GM10847 (cell line): Measurements from ENCODE around the gene FANK1.

Experiments
- POLR2A ChIP-seq: IDR thresholded peaks from 2 replicates; pipeline ENCODE4 v1.6.1; 2011; ENCODE audit not compliant: insufficient read length; ENCODE audit errors: extremely low read depth

FANK1 gene

DNA sequence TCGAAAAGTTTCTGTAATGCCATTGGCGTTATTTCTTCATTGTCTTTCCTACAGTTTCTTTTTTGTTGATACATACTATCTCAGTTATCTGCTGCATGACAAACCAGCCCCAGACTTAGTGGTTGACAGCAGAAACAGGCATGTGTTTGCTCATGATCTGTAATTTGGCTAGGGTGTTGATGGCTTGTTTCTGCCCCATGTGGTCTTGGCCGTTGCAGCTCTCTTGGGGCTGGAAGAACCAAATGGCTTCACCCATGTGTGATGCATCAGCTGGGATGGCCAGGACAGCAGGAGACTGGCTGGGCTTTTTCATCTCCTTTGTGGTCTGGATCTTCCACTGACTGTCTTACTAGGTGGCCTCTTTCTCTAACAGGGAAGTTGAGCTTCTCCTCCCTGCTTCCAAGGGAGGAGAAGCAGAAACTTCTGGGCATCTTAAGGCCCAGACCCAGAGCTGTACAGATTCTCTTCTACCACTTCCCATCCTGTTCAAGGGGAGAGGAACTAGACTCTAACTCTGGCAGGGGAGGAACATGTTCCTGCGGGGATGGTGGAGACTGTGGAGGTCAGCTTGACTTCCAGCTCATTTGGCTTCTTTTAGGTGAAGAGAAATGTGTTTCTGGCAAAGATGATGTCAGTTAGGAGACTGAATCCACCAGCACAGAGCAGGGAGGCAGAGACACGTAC is 89.3 kb downstream of the FANK1 start:
- TF ChIP-seq POLR2A, result no peak

DNA sequence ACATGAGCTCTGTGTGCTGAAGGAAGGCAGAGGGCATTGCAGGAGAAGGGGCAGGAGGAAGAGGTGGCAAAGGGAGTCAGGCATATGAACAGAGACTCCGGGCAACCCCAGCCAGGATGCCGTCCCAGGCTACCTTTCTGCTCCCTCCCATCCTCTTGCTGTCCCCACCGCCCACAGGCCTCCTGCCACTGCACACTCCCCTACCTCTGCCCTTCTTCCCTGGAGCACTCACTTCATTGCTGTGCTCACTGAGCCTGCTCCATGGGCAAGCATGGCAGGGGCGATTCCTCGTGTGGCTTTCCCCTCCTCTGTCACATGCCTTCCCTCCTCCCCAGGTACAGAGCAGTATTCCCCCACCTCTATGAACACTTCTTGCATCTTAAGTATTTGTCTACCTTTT is 93.4 kb downstream of the FANK1 start:
- TF ChIP-seq POLR2A, result no peak

DNA sequence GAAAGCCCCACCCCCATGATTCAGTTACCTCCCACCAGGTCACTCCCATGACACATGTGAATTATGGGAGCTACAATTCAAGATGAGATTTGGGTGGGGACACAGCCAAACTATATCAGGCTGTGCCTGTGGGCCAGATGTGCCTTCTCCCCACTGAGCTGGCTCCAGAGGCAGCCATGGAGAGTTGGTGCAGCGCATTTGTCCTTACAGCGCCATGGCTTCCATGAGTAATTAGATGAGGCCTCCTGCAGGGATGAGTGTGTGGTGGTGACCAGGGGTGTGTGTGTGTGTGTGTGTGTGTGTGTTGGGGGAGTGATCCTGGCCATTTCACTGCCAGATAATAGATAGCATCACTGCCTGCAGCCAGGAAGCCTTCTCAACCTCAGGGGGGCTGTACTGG is 94.6 kb downstream of the FANK1 start:
- TF ChIP-seq POLR2A, result no peak

DNA sequence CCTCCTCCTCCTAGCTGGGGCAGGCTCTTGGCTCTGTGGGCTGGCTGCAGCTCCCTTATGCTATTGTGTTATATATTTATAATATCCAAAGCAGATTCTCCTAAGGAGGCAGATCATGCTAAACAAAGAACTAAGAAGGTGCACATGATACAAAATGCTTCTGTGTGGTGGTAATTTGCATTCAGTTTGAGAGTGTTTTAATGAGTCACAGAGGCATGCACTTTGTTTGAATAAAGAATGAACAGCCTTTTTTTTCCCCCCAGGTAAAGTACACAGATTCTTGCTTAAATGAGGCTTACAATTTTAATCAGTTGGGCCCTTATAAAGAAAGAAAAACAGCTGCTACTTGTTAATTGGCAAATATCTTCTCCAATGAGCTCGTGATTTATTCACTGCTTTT is 95.0 kb downstream of the FANK1 start:
- no peak for TF ChIP-seq POLR2A

DNA sequence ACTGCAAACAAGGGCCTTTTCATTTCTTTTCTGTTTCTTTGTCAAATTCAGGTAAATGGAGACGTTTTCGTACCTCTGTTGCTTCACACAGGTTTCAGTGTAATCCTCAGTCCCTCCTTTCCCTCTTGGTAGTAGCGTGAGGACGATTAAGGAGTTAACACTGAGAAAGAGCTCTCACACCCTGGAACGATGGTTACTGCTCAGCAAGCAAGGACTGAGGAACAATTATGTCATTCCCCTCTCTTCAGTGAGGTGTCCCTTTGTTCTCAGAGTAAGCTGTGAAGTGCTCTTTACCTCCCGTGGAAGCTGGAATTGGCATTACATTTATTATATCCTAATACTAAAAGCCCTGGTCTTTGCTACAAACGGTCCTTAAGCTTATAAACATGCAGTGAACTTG is 95.9 kb downstream of the FANK1 start:
- TF ChIP-seq POLR2A, result no peak

DNA sequence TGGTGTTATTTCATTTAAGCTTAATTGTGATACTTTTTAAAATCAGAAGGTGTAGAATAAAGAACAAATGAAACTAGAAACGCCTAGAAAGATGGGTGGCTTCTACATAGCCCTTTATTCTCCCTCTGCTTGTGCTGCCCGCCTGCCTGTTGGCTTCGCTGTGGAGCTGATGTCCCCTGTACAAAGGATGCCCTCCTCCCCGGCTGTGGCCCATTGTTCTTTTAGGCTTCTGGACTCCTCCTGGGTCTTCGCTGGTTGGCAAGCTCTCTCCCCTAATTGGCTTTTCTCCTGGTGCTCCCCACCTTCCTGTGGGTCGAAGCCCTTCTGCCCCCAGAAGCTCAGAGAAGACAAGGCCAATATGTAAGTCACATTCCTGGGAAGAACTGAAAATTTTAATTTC is 98.2 kb downstream of the FANK1 start:
- no peak for TF ChIP-seq POLR2A

DNA sequence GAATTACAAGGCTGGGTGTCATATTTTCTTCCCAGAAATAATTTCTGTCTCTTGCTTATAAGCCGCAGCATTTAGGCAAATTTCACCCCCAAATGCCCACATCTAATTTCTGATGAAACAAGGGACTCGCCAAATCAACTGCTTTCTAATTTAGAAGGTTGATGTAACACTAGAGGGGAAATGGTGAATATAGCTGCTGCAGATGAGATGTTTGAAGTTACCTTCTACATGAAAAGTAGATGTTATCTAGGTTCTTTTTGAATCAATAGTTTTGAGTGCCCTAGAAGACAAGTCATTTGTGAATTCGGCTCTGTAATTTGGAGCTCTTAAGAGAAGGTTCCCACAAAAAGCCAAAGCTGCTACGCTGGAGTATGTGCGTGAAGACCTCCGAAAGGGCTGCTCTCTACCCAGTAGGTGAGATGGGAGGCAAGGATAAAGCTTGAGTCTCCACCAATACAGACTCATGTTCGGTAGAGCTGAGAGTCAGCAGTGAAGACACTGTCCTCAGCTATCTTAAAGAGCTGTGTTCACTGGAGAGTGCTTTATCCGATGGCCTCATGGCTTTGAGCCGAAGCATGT is 99.5 kb downstream of the FANK1 start:
- no peak for TF ChIP-seq POLR2A

DNA sequence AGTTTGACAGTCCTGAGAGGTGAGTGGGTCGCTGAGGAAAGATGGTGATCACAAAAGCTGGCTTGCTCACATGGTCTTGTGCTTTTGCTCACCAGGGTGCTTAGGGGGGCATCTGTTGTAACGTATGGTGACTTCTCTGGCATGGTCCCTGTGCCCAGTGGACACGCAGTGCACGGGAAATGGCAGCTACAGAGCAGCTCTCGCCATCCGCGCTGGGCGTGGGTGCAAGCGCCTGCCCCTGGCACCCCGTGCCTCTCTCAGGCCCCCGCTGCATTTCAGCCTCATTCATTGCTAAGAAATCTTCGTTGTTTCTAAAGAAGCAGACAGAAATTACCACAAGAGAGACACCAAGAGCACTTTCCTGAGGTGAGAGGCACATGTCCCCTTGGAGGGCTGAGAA is 101.2 kb downstream of the FANK1 start:
- no peak for TF ChIP-seq POLR2A

DNA sequence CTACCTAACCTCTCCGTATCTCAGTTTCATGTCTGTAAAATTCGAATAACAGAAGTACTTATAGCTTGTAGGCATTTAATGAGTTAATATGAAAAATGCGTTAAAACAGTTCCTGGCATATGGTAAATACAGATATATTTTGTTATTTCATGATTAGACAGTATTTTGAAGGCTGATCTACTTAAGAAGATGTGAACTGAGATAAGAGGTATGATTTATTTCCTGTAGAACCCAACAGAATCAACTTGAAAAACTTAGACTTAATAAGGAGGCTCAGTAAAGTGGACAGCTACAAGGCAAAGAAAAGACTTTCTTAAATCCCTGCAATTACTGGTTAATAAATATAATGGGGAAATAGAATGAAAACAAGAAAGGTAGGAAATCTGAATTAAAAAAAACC is 103.3 kb downstream of the FANK1 start:
- no peak for TF ChIP-seq POLR2A

DNA sequence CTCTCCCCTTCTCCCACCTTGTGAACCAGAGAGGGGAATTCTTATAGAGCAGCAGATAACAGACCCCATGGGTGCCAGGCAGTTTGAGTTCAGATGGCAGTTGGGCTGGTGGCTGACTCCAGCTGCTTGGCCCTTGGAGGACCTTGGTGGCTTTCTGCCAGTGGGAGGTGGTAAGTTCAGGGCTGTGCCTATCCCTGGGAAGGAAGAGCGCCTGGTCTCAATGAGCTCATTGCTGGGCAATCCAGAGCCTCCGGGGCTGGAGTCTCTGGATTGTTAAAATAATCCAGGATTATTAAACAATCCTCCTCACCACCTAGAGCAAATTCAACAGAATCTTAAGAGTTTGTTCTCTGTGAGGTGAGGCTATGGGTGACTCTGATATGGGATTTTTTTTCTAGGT is 105.2 kb downstream of the FANK1 start:
- no peak for TF ChIP-seq POLR2A

DNA sequence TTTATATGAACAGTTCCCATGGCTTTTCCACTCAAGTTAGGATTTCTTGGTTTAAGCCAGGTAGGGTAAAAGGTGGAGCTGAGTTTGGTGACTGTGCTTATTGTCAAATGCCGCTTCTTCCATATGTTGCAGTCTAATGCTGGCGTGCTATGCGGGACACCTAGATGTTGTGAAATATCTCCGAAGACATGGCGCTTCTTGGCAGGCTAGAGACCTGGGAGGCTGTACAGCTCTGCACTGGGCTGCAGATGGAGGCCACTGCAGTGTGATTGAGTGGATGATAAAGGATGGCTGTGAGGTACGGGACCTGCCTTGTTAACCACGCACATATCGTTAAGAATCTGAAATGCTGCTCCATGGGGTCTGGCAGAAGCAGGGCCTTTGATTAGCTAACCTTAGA is 108.4 kb downstream of the FANK1 start:
- no peak for TF ChIP-seq POLR2A

DNA sequence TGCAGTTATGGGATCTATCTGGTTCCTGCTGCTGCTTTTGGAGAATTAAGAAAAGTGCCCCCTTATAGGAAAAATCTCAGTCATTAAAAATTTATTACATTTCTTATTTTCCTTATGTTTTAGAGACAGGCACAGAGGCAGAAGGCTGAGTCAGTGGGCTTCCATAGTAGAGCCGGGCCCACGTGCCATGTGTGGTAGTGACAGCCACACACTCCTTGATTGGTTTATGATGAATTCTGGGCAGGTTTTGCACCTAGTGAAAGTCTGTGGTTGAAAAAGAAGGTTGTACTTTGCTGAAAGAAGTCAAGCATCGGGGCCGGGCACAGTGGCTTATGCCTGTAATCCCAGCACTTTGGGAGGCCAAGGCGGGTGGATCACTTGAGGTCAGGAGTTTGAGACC is 109.9 kb downstream of the FANK1 start:
- TF ChIP-seq POLR2A, result no peak

DNA sequence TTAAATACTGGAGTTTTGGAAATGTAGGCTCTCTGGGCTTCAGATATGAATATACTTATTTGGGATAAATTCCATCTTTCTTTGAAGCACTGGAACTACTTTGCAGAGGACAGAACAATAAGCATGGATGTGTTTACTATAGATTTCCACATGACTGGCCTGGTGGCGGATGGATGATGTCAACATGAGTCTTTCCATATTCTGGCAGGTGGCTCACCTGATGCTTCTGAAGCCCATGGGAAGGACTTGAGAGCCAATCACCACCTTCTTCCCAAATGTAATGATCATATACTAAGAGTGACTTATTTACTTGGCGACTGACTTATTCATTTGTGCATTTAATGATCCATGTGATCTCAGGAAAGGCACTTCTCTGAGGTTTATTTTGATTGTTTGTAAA is 110.5 kb downstream of the FANK1 start:
- TF ChIP-seq POLR2A, result no peak

DNA sequence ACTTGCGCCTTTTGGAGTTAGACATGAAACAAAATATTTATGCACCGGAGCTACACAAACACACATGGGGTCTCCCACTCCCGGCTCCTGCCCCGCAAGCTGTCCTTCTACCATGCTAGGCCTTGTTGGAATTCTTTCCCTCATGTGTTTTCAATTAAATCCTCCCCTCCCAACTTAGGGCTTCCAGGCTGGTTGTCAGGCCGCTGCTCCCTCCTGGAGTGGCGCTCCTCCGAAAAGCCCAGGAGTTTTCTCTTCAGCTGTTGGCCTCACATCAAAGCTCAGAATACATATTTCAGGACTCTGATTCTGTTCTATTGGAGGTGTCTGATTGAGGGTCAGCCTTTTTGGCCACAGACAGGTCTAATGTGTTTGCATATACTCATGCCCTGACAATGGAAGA is 113.3 kb downstream of the FANK1 start:
- no peak for TF ChIP-seq POLR2A

DNA sequence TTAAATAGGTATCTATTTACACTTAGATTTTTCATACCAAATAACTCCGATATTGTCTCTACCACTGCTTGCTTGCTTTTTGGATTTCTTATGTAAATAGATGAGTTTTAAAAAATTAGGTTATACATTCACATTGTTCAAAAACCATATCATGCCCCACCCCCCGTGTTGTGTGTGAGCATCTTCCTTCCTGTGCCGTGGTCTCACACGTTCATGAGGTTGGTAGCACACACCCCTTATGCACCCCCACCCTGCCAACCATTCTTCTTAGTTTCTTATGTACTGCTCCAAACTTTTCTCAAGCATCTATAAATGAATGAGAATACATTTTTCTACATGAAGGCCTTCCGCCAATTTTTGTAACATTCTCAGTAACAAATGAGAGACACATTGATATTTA is 115.6 kb downstream of the FANK1 start:
- no peak for TF ChIP-seq POLR2A

DNA sequence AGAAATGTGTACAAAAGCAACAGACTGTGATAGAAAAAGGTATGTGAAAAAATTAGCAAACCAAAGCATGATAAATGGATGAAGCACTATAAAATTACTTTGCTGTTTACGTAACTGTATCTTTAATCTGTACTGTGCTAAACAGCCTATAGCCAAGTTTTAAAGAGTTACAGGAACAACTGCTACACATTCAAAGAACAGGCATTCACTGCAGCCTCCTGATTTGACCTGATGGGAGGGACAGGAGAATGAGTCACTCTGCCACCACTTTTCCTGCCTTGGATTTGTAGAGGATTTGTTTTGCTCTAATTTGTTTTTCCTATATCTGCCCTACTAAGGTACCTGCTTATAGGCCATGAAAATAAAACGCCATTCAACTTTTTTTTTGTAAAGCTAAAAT is 116.1 kb downstream of the FANK1 start:
- TF ChIP-seq POLR2A, result no peak
